IPS-18a (cell line): ENCODE results near the gene FAM8A1.

Source experiments
- H3K27ac ChIP-seq: one replicate; pipeline ENCODE4 v1.5.1; 2013; ENCODE audit warnings: low read length
- H3K27me3 ChIP-seq: one replicate; pipeline ENCODE4 v1.6.1; 2013; ENCODE audit warnings: mild to moderate bottlenecking, low read length; ENCODE audit not compliant: control insufficient read depth, insufficient read depth
- H3K36me3 ChIP-seq: one replicate; pipeline ENCODE4 v1.6.1; 2013; ENCODE audit warnings: low read depth, low read length; ENCODE audit not compliant: control insufficient read depth
- H3K4me1 ChIP-seq: one replicate; pipeline ENCODE4 v1.6.1; 2013; ENCODE audit warnings: low read depth, low read length; ENCODE audit not compliant: control insufficient read depth
- H3K4me3 ChIP-seq: one replicate; pipeline ENCODE4 v1.5.1; 2013; ENCODE audit warnings: low read length
- H3K9ac ChIP-seq: one replicate; pipeline ENCODE4 v1.6.1; 2013; ENCODE audit warnings: mild to moderate bottlenecking, low read length, moderate library complexity
- H3K9me3 ChIP-seq: one replicate; pipeline ENCODE4 v1.6.1; 2013; ENCODE audit warnings: low read depth, low read length; ENCODE audit not compliant: control insufficient read depth

Gene FAM8A1

GRCh38 chr6:17635568-17635967, 35.5 kb downstream of the FAM8A1 start:
- Histone ChIP-seq H3K36me3 (peaks cover 81% of the 10 kb centered on the region), H3K27me3 (no peaks in the 10 kb centered on the region), H3K4me3 (no peak overlapping the region), H3K9me3 (no peaks in the 10 kb centered on the region), H3K4me1 (no peaks in the 10 kb centered on the region), H3K9ac (no peak overlapping the region), H3K27ac (no peak overlapping the region)

GRCh38 chr6:17638212-17638715, 38.2 kb downstream of the FAM8A1 start:
- Histone ChIP-seq H3K9me3 (no peaks in the 10 kb centered on the region), H3K9ac (no peak overlapping the region), H3K27ac (no peak overlapping the region), H3K4me1 (no peaks in the 10 kb centered on the region), H3K36me3 (peaks cover 81% of the 10 kb centered on the region), H3K27me3 (no peaks in the 10 kb centered on the region), H3K4me3 (no peak overlapping the region)

- H3K9me3 ChIP-seq, result no peaks in the 10 kb centered on the region
- no peaks in the 10 kb centered on the region for H3K27me3 ChIP-seq
- no peaks in the 10 kb centered on the region for H3K4me1 ChIP-seq
- no peak overlapping the region for H3K9ac ChIP-seq
- no peak overlapping the region for H3K4me3 ChIP-seq
- H3K36me3 ChIP-seq, result peaks cover 88% of the 10 kb centered on the region
- H3K27ac ChIP-seq, result no peak overlapping the region
Measured at GRCh38 chr6:17640477-17640917, 40.4 kb downstream of the FAM8A1 start.

- H3K9me3 ChIP-seq, result no peaks in the 10 kb centered on the region
- no peaks in the 10 kb centered on the region for H3K4me1 ChIP-seq
- no peak overlapping the region for H3K9ac ChIP-seq
- no peak overlapping the region for H3K4me3 ChIP-seq
- no peak overlapping the region for H3K27ac ChIP-seq
- peaks cover 75% of the 10 kb centered on the region for H3K36me3 ChIP-seq
- H3K27me3 ChIP-seq, result no peaks in the 10 kb centered on the region
Measured at GRCh38 chr6:17648745-17649144, 48.6 kb downstream of the FAM8A1 start.

GRCh38 chr6:17650656-17651309, 50.7 kb downstream of the FAM8A1 start:
- H3K4me3 ChIP-seq, result no peak overlapping the region
- H3K36me3 ChIP-seq, result peaks cover 69% of the 10 kb centered on the region
- no peaks in the 10 kb centered on the region for H3K9me3 ChIP-seq
- no peak overlapping the region for H3K27ac ChIP-seq
- H3K27me3 ChIP-seq, result no peaks in the 10 kb centered on the region
- H3K4me1 ChIP-seq, result no peaks in the 10 kb centered on the region
- no peak overlapping the region for H3K9ac ChIP-seq

DNA sequence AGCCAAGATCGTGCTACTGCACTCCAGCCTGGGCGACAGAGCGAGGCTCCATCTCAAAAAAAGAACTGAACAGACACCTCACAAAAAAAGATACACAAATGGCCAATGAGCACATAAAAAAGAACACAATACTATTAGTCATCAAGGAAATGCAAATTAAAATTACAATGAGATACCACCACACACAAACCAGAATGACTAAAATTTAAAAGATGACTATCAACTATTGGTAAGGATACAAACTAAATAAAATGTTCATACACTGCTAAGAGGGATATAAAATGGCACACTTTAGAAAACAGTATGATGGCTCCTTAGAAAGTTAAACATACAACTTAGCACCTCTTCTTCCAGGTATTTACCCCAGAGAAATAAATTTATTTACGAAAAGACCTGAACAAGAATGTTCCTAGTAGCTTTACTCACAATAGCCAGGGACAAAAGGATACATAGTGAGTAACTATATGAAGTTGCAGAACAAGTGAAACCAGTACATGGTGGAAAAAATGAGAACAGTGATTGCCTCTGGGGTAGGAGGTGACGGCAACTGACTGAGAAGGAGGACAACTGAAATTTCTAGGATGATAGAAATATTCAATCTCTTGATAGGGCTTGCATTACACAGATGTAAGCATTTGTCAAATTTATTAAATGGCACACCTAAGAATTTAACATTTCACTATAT, 53.2 kb downstream of the FAM8A1 start:
- Histone ChIP-seq H3K4me1 (no peaks in the 10 kb centered on the region), H3K9ac (no peak overlapping the region), H3K9me3 (no peaks in the 10 kb centered on the region), H3K27me3 (no peaks in the 10 kb centered on the region), H3K27ac (no peak overlapping the region), H3K36me3 (peaks cover 65% of the 10 kb centered on the region), H3K4me3 (no peak overlapping the region)

- peaks cover 66% of the 10 kb centered on the region for H3K36me3 ChIP-seq
- H3K9ac ChIP-seq, result no peak overlapping the region
- no peaks in the 10 kb centered on the region for H3K4me1 ChIP-seq
Measured at GRCh38 chr6:17656092-17656491, 56.0 kb downstream of the FAM8A1 start.

DNA sequence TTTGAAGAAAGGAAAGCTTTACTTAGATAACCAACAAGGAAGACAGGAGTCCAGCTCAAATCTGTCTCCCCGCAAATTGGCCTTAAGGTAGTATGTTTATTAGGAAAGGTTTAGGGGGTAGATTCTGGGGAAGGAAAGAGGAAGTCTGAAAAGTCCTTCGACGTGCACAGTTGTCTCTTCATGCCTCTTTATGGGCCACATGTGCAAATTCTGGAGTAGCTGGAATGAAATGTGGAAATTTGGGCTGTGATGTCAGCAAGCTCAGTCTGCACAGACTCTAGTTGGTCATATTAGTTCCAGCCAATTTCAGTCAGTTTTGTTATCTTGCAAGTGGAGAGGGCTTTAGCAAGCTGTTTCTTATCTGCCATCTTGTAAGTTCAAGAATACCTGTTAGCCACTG, 56.5 kb downstream of the FAM8A1 start:
- H3K4me3 ChIP-seq, result no peak overlapping the region
- no peaks in the 10 kb centered on the region for H3K27me3 ChIP-seq
- peaks cover 68% of the 10 kb centered on the region for H3K36me3 ChIP-seq
- H3K9me3 ChIP-seq, result no peaks in the 10 kb centered on the region
- H3K9ac ChIP-seq, result no peak overlapping the region
- no peaks in the 10 kb centered on the region for H3K4me1 ChIP-seq
- H3K27ac ChIP-seq, result no peak overlapping the region

More at GRCh38 chr6:17656092-17656491, 56.0 kb downstream of the FAM8A1 start:
- Histone ChIP-seq H3K27ac (no peak overlapping the region), H3K27me3 (no peaks in the 10 kb centered on the region), H3K4me3 (no peak overlapping the region), H3K9me3 (no peaks in the 10 kb centered on the region)
